ENCODE measurements around the gene CRK.

GRCh38 chr17:1398931-1399678, 56.9 kb downstream of the CRK start:
- TF ChIP-seq CEBPB (IDR thresholded peaks at IDR 0.05; ENCODE audit: low read depth, low read length) (no peak), MXI1 (IDR thresholded peaks at IDR 0.05; ENCODE audit: borderline replicate concordance, low read depth, low read length) (peak; percentile 53; the same call in 1 of the 2 replicates)
